Neuronal stem cell (in vitro differentiated cells): Measurements from ENCODE around the gene BIN1.

Experiments used
- DNase-seq: peaks from one replicate; pipeline ENCODE4 v3.0.0-alpha.2; 2013; ENCODE audit warnings: low spot score
- H2AFZ ChIP-seq: one replicate; pipeline ENCODE4 v1.6.1; 2013; ENCODE audit warnings: mild to moderate bottlenecking, low read length, inconsistent platforms
- H2AK5ac ChIP-seq: 2 replicates; pipeline ENCODE4 v1.6.1; 2013; ENCODE audit warnings: low read depth, mild to moderate bottlenecking, inconsistent platforms, low read length, moderate library complexity, mixed read lengths
- H2BK120ac ChIP-seq: 2 replicates; pipeline ENCODE4 v1.6.1; 2013; ENCODE audit warnings: low read depth, mild to moderate bottlenecking, inconsistent platforms, low read length, moderate library complexity, mixed read lengths
- H2BK12ac ChIP-seq: one replicate; pipeline ENCODE4 v1.6.1; 2013; ENCODE audit warnings: low read length, inconsistent platforms
- H2BK15ac ChIP-seq: 2 replicates; pipeline ENCODE4 v1.6.1; 2013; ENCODE audit warnings: mild to moderate bottlenecking, low read length, inconsistent platforms, mixed read lengths
- H2BK5ac ChIP-seq: one replicate; pipeline ENCODE4 v1.6.1; 2013; ENCODE audit warnings: inconsistent platforms, mild to moderate bottlenecking, low read length, moderate library complexity
- H3K14ac ChIP-seq: one replicate; pipeline ENCODE4 v1.6.1; 2013; ENCODE audit warnings: low read length, inconsistent platforms
- H3K18ac ChIP-seq: 2 replicates; pipeline ENCODE4 v1.6.1; 2013; ENCODE audit warnings: low read length, inconsistent platforms
- H3K23ac ChIP-seq: 2 replicates; pipeline ENCODE4 v1.6.1; 2013; ENCODE audit warnings: low read depth, mild to moderate bottlenecking, mixed read lengths, low read length, inconsistent platforms; ENCODE audit not compliant: poor library complexity
- H3K27ac ChIP-seq: replicated peaks from 3 replicates; pipeline ENCODE4 v1.5.1; 2013; ENCODE audit warnings: low read length, inconsistent platforms
- H3K27me3 ChIP-seq, 3 experiments: 2 replicates each; pipeline ENCODE4 v1.6.1; 2013; ENCODE audit warnings: low read length in 3 of 3, mild to moderate bottlenecking in 2 of 3, inconsistent platforms in 1 of 3, low read depth in 1 of 3, mixed read lengths in 1 of 3, moderate library complexity in 1 of 3; ENCODE audit not compliant: control insufficient read depth in 3 of 3, insufficient read depth in 3 of 3
- H3K36me3 ChIP-seq, 2 donors: replicated peaks in 1 of 2; 2 replicates each; pipeline ENCODE4 v1.6.1; 2013; ENCODE audit warnings: low read length in 2 of 2; ENCODE audit not compliant: control insufficient read depth in 2 of 2, insufficient read depth in 2 of 2
- H3K4ac ChIP-seq: 2 replicates; pipeline ENCODE4 v1.6.1; 2013; ENCODE audit warnings: inconsistent platforms, mild to moderate bottlenecking, low read length, moderate library complexity
- H3K4me1 ChIP-seq, 2 donors: 1 replicate in 1 of 2; 2 replicates in 1 of 2; pipeline ENCODE4 v1.6.1; 2013; ENCODE audit warnings: low read length in 2 of 2, low read depth in 1 of 2; ENCODE audit not compliant: control insufficient read depth in 2 of 2, insufficient read depth in 1 of 2
- H3K4me2 ChIP-seq: one replicate; pipeline ENCODE4 v1.6.1; 2013; ENCODE audit warnings: mild to moderate bottlenecking, low read length, inconsistent platforms; ENCODE audit not compliant: insufficient read depth, poor library complexity, severe bottlenecking
- H3K4me3 ChIP-seq, 2 donors: 2 replicates each; pipeline ENCODE4 v1.5.1; 2013; ENCODE audit warnings: low read length in 2 of 2, mild to moderate bottlenecking in 2 of 2, inconsistent platforms in 1 of 2, moderate library complexity in 1 of 2
- H3K79me1 ChIP-seq: one replicate; pipeline ENCODE4 v1.6.1; 2013; ENCODE audit warnings: low read depth, mild to moderate bottlenecking, inconsistent platforms, low read length, moderate library complexity
- H3K9ac ChIP-seq: one replicate; pipeline ENCODE4 v1.6.1; 2013; ENCODE audit warnings: mild to moderate bottlenecking, low read depth, low read length, inconsistent platforms; ENCODE audit not compliant: poor library complexity
- H3K9me3 ChIP-seq, 2 donors: replicated peaks in 1 of 2; 2 replicates each; pipeline versions ENCODE3 to v1.6.1; 2013; ENCODE audit warnings: low read length in 2 of 2, mild to moderate bottlenecking in 2 of 2, inconsistent platforms in 1 of 2, low read depth in 1 of 2, mixed read lengths in 1 of 2, moderate library complexity in 1 of 2; ENCODE audit not compliant: control insufficient read depth in 2 of 2, insufficient read depth in 1 of 2
- H4K8ac ChIP-seq: one replicate; pipeline ENCODE4 v1.6.1; 2013; ENCODE audit warnings: low read depth, mild to moderate bottlenecking, inconsistent platforms, low read length, moderate library complexity
- H4K91ac ChIP-seq: one replicate; pipeline ENCODE4 v1.6.1; 2013; ENCODE audit warnings: low read length, low read depth, mild to moderate bottlenecking, inconsistent platforms; ENCODE audit not compliant: poor library complexity
- WGBS, 2 donors: extraction: QIAGEN DNeasy Blood & Tissue Kit; methylation state at CpG; one replicate each; pipeline ENCODE4 v1.1.7; 2013; ENCODE audit warnings: missing lambda C conversion rate in 2 of 2, mixed read lengths in 1 of 2; ENCODE audit not compliant: insufficient read length in 2 of 2, insufficient replicate concordance in 1 of 2; ENCODE audit errors: extremely low coverage in 2 of 2; 5-methylcytosine and 5-hydroxymethylcytosine counted together

BIN1 gene

GRCh38 chr2:127089478-127090235, 17.3 kb downstream of the BIN1 start:
- H3K27ac ChIP-seq = no peak overlapping the region
- no peak overlapping the region for H2BK12ac ChIP-seq
- H3K9ac ChIP-seq = no peak overlapping the region
- peak overlapping the region; percentile 14 for H4K91ac ChIP-seq
- H2BK5ac ChIP-seq = no peak overlapping the region
- H3K4me2 ChIP-seq = no peak overlapping the region
- peak overlapping the region; percentile 17 for H3K4ac ChIP-seq
- H3K4me3 ChIP-seq = no peak overlapping the region
- H2AK5ac ChIP-seq = peak overlapping the region; percentile 39
- peak overlapping the region; percentile 49 for H3K14ac ChIP-seq
- H2AFZ ChIP-seq = no peak overlapping the region
- H2BK15ac ChIP-seq = peak overlapping the region; percentile 39
- H3K18ac ChIP-seq = peak overlapping the region; percentile 44
- no peaks in the 10 kb centered on the region for H3K36me3 ChIP-seq
- H3K27me3 ChIP-seq = no peaks in the 10 kb centered on the region
- peaks cover 14% of the 10 kb centered on the region for H3K79me1 ChIP-seq
- no peak for DNase-seq
- peak overlapping the region; percentile 86 for H3K23ac ChIP-seq
- peaks cover 17 to 36% of the 10 kb centered on the region in 2 donors for H3K4me1 ChIP-seq
- peak overlapping the region; percentile 18 for H2BK120ac ChIP-seq
- H4K8ac ChIP-seq = no peak overlapping the region
- no peaks in the 10 kb centered on the region for H3K9me3 ChIP-seq
- no CpG with 5 or more reads among the region's 10 CpGs for WGBS, 2 donors

- Histone ChIP-seq H2AFZ (no peak overlapping the region), H3K36me3 (peaks cover 0 to 1% of the 10 kb centered on the region in 2 donors), H2AK5ac (no peak overlapping the region), H3K4me2 (no peak overlapping the region), H3K9ac (no peak overlapping the region), H3K4me3 (no peak overlapping the region), H3K23ac (no peak overlapping the region), H2BK120ac (peak overlapping the region; percentile 18), H4K8ac (no peak overlapping the region), H3K27ac (no peak overlapping the region), H2BK12ac (no peak overlapping the region), H3K14ac (no peak overlapping the region), H2BK15ac (no peak overlapping the region), H3K79me1 (peaks cover 12% of the 10 kb centered on the region), H3K27me3 (no peaks in the 10 kb centered on the region), H3K4me1 (peaks cover 17 to 34% of the 10 kb centered on the region in 2 donors), H3K4ac (no peak overlapping the region), H3K9me3 (no peaks in the 10 kb centered on the region), H3K18ac (no peak overlapping the region), H4K91ac (no peak overlapping the region), H2BK5ac (no peak overlapping the region)
- DNase-seq = no peak
- WGBS, 2 donors = no CpG with 5 or more reads among the region's 6 CpGs
Observed at GRCh38 chr2:127088706-127089105, 18.2 kb downstream of the BIN1 start.

GRCh38 chr2:127087791-127088495, 19.0 kb downstream of the BIN1 start:
- Histone ChIP-seq H3K36me3 (peaks cover 0 to 5% of the 10 kb centered on the region in 2 donors), H3K9ac (no peak overlapping the region), H2BK120ac (no peak overlapping the region), H3K4me1 (peaks cover 17 to 28% of the 10 kb centered on the region in 2 donors), H2BK5ac (no peak overlapping the region), H4K8ac (peak overlapping the region; percentile 29), H3K4me3 (peak overlapping the region in 1 of 2 donors; percentile 32), H3K4ac (no peak overlapping the region), H3K18ac (peak overlapping the region; percentile 96), H2BK12ac (peak overlapping the region; percentile 36), H2BK15ac (peak overlapping the region; percentile 68), H3K27ac (peak overlapping the region; percentile 24), H2AK5ac (peak overlapping the region; percentile 96), H2AFZ (peak overlapping the region; percentile 92), H4K91ac (peak overlapping the region; percentile 74), H3K9me3 (peaks cover 0 to 3% of the 10 kb centered on the region in 2 donors), H3K4me2 (no peak overlapping the region), H3K27me3 (no peaks in the 10 kb centered on the region), H3K79me1 (peaks cover 12% of the 10 kb centered on the region), H3K14ac (no peak overlapping the region), H3K23ac (no peak overlapping the region)
- WGBS, 2 donors = no CpG with 5 or more reads among the region's 13 CpGs
- DNase-seq = no peak
